DND-41 (cell line): Measurements from ENCODE around the gene PBX3.

ENCODE experiments used
- EZH2 ChIP-seq: IDR thresholded peaks from 3 replicates; pipeline ENCODE4 v1.6.1; 2012; ENCODE audit warnings: borderline replicate concordance, low read depth, mild to moderate bottlenecking, moderate library complexity, low read length, inconsistent platforms; ENCODE audit not compliant: severe bottlenecking
- TF ChIP-seq, protein P1 (sequence below): IDR thresholded peaks from 2 replicates; pipeline ENCODE4 v1.5.1; 2012; ENCODE audit warnings: borderline replicate concordance, low read length, moderate library complexity, mild to moderate bottlenecking; ENCODE audit not compliant: poor library complexity, severe bottlenecking; ENCODE audit errors: extremely low read depth

DNA sequence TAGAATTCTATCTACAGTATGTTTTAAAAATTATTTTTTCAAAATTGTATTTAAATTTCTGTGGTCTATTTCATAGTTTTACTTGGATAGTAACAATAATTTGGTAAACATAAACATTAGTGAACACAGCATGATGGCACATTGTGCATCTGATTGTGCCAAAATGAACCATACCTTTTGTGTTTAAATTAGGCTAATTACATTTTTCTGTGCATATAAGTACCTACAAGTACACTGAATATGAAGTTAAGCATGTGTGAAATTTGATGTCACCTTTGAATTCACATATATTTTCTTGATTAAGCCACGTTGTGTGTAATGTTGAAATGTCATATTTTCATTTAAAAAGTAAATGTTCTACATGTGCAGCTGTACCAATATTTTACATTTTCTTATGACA lies 13.4 kb downstream of the PBX3 start:
- TF ChIP-seq, protein P1, sequence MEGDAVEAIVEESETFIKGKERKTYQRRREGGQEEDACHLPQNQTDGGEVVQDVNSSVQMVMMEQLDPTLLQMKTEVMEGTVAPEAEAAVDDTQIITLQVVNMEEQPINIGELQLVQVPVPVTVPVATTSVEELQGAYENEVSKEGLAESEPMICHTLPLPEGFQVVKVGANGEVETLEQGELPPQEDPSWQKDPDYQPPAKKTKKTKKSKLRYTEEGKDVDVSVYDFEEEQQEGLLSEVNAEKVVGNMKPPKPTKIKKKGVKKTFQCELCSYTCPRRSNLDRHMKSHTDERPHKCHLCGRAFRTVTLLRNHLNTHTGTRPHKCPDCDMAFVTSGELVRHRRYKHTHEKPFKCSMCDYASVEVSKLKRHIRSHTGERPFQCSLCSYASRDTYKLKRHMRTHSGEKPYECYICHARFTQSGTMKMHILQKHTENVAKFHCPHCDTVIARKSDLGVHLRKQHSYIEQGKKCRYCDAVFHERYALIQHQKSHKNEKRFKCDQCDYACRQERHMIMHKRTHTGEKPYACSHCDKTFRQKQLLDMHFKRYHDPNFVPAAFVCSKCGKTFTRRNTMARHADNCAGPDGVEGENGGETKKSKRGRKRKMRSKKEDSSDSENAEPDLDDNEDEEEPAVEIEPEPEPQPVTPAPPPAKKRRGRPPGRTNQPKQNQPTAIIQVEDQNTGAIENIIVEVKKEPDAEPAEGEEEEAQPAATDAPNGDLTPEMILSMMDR: no peak
- TF ChIP-seq EZH2: no peak
